Left renal pelvis (tissue), 4 donors: Measurements from ENCODE around the gene KCTD11. TPM values are rescaled to one million over a fixed set of nuclear protein-coding genes. Genes with fewer than 3 reads are reported as not detected.

Experiments
- DNase-seq, 4 donors: peaks; one replicate each; pipeline ENCODE4 v3.0.0-alpha.2; 2013; ENCODE audit warnings: low read depth in 4 of 4, low spot score in 3 of 4
- polyA plus RNA-seq, 4 donors: library from polyadenylated mRNA; unstranded; fragments of 120-200 nt; gene quantifications; one replicate each; pipeline ENCODE4 v1.2.1, GENCODE V29; 2013; ENCODE audit not compliant: insufficient read length in 4 of 4

KCTD11 gene
- polyA plus RNA-seq = 10 to 100 TPM; 10.9 to 12.1 (median 11.6) TPM

DNA sequence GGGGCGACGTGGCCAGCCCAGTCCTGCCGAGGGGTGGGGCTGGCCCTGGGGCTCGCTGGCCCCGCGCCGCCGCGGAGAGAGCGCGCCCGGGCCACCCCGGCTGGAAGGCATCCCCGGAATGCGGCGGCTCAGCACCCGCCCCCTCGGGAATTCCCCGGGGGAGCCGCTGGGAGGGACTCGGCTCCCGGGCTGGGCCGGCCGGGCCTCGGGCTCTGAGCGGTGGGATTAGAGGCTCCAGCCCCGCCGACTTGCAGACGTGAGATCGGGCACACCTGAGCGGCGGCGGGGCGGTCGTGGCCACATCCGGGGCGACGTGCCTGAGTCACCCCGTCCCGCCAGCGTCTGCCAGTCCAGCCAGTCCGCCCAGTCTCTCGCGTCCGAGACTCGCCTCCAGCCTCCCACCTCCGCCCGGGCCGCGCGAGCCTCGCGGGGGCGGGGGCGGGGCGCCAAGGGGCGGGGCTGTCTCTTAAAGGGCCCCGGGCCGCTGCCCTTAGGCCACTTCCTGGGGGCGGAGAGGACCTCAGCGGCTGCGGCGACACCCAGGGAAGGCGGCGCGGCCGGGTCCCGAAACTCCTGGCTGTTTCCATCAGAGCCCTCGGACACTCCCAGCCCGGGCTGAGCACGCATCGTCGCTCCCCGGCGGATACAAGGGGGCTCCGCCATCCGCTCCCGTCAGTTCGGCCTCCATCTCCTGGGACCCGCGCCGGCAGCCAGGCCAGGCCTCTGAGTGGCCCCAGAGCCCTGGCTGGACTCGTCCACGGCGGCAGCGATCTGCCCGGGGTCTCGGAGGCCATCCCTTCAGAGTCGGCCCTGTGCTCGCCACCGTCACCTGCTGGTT, at the start of gene KCTD11:
Gene KCTD11 (plus strand): TSS at position 498 of the 838 bp plus-strand sequence.
- peak in 2 of 4 donors; percentile 75 to 78 for DNase-seq

- DNase-seq = no peak
Measured at GRCh38 chr17:7304179-7304578, 47.8 kb upstream of the KCTD11 start.

GRCh38 chr17:7306911-7307685, 44.9 kb upstream of the KCTD11 start, which contains the start of gene EIF5A:
TSS of gene EIF5A (plus strand) at chr17:7307628. CDS start at chr17:7309636, 2,008 bp downstream.
- peak; percentile 100 for DNase-seq

DNA sequence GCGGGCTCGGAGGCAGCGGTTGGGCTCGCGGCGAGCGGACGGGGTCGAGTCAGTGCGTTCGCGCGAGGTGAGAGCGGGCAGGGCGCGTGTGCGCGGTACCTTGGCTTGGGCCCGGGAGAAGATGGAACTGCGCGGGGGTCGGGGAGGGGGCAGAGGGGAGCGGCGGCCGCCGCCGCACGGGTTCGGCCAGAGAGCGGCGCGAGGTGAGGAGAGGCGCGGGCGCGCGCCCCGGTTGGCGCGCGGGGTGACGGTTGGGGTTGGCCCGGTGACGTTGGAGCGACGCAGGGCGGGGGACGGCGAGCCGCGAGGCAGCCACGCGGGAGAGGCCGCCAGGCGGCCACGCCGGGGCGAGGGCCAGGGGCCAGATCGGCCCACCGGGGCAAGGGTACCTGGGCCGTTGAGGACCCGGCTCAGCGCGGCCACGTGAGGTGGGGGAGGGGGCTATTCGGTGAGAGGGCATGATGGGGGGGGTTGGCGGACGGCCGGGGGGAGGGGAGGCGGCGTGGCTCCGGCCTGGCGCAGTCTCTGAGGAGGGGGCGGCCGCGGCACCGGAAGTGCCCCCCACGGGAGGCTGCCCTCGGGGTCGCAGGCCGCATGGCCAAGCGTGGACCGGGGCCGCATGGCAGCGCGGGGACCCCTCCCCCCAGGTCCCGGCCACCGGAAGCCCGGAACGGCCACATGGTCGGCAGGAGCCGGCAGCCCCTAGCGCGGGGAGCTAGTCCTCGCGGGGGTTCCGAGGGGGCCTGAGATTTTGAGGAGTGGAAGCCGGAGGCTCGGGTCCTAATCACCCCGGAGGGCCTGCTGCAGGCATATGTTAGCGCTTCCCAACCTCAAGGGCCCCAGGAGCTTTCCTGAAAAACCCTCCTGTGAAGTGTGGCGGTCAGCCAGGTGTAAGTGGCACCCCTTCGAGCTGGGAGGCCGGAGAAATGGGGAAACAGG, 44.0 kb upstream of the KCTD11 start:
- no peak for DNase-seq

- DNase-seq = no peak
Measured at GRCh38 chr17:7308625-7309433, 43.1 kb upstream of the KCTD11 start.

GRCh38 chr17:7309628-7310027, 42.3 kb upstream of the KCTD11 start:
- DNase-seq = no peak

DNA sequence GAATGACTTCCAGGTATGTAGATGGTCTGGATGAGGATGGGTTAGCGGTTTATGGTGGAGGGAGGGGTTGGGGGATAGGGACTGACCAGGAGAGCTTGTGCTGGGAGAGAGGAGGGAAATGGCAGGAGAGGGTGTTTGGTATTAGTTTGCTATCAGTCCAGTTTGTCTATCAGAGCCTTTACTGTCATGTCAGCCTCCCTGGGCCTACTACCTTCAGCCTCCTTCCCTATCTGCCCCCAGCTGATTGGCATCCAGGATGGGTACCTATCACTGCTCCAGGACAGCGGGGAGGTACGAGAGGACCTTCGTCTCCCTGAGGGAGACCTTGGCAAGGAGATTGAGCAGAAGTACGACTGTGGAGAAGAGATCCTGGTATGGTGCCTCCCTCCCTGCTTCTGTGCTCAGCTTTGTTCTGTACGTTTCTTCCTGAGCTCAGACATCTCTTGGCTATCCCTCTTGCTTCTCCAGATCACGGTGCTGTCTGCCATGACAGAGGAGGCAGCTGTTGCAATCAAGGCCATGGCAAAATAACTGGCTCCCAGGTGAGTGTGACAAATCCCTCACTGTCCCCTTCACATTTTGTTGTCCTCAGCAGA, 40.8 kb upstream of the KCTD11 start:
- DNase-seq = no peak

DNA sequence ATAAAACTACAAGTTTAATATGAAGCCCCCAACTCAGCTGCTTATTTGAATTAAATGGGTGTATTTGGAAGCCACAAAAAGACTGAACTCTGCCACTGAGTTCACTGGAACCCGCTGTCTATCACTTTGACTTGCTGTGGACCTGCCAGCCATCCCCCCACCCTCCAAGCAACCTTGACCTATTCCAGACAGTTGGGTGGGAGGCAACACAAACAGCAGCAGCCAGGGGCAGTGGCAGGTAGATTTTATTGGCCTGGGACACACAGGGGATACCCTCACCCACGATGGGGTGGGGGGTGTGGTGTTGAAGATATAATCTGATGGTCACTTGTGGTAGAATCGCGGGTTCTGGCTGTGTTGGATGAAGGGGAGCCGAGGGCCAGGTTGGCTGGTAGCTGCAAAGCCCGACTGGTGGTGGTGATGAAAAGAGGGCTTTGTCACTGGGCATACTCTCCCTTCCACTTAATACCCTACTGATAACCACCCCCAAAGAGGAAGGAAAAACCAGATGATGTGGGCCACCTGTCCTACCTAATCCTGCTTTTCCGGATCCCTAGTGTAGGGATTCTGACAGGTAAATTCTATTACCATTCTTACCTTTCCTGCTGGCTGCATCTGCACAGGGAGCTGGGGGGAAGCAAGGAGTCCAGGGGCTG, 39.4 kb upstream of the KCTD11 start:
- DNase-seq = no peak

- DNase-seq = no peak
Measured at GRCh38 chr17:7313088-7313889, 38.7 kb upstream of the KCTD11 start.

GRCh38 chr17:7313890-7314718, 37.9 kb upstream of the KCTD11 start:
- DNase-seq = no peak

DNA sequence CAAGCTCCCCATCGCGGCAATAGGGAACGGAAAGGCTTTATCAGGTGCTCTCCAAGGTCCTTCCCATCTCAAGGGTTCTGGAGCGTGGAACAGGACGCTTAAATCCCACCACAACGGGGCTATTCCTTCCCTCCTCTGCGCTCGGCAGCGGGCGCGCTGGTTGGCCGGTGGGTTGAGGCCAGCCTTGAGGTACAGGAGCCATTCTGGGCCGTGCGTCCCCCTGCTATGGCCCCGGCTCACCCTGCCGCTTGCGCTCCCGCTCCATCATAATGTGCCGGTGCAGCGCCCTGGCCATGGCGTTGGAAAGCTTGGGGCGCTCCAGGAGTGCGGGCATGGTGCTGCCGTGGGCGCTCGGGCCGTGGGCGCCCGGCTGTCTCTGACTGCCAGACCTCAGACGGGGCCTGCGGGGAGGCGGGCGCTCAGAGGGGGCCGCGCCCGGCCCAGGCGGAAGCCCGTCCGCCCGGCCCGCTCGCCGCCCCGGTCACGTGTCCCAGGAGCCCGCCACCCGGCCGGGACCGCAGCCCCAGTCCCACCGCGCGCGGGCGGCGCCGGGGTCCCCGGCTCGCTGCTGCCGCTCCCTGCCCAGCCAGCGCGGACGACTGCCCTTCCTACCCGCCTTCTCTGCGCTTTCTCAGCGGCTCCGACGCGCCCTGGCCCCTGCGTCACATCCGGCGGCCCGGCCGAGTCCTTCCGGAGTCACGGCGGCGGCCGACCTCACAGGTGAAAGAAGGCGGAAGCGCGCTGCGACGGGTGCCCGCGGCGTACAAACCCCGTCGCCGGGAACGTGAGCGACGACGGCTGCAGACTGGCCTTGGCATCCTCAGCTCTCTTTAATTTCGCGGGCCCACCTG, 37.0 kb upstream of the KCTD11 start, which contains the start of gene GPS2:
Gene GPS2 (minus strand): TSS at position 642 of the 851 bp plus-strand sequence. CDS start 308 bp downstream, at position 334.
- peak in 3 of 4 donors; percentile 71 to 80 (median 71) for DNase-seq

DNA sequence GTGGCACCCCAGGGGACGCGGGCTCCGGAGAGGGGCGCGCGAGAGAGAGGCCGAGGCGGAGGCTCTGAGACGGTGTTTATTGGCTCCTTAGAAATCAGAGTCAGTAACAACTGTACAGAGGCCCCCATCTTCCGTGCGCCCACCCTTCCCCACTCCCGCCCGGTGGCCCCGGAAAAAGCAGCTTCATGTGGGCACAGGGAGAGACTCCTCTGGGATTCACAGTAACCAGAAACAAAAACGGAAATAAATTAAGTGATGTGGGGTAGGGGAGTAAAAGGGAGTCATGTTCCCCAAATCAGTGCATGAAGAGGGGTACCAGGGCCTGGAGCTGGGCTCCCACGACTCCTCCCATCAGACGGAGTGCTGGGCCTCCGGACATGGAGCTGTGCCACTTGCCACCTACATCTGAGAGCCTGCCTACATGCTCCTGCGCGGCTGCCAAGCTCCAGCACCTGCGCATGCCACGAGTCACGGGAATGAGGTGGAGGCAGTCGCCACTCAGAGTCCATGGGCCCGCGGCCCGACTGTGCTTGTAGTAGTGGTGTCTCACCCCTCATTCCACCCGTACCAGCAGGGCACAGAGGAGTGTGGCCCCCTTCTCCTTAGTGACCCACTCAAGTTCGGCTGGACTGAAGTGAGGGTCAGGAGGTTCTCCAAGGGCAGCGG, 36.3 kb upstream of the KCTD11 start:
- DNase-seq = no peak

GRCh38 chr17:7317161-7317803, 34.7 kb upstream of the KCTD11 start:
- DNase-seq = no peak

- DNase-seq = no peak
Measured at GRCh38 chr17:7318121-7318860, 33.7 kb upstream of the KCTD11 start.
